NCI-H1105 (cell line): ENCODE results near the gene VPS9D1.

Experiments
- DNase-seq: peaks from one replicate; lab custom pipeline; 2025; lab: John Stamatoyannopoulos, UW

Gene VPS9D1, protein sequence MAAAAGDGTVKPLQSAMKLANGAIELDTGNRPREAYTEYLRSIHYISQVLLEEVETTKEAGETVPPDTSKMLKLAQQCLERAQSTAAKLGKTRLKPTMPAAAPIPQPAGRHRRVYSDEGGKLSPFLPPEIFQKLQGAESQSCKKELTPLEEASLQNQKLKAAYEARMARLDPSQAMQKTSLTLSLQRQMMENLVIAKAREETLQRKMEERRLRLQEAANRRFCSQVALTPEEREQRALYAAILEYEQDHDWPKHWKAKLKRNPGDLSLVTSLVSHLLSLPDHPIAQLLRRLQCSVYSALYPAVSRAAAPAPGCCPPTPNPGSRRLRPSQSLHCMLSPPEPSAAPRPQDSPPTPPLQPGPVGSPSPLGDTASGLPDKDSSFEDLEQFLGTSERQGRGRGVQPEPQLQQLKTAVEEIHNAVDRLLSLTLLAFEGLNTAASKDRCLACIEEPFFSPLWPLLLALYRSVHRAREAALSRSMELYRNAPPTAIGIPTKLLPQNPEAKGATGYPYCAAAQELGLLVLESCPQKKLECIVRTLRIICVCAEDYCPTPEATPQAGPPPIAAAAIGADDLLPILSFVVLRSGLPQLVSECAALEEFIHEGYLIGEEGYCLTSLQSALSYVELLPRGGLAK

DNA sequence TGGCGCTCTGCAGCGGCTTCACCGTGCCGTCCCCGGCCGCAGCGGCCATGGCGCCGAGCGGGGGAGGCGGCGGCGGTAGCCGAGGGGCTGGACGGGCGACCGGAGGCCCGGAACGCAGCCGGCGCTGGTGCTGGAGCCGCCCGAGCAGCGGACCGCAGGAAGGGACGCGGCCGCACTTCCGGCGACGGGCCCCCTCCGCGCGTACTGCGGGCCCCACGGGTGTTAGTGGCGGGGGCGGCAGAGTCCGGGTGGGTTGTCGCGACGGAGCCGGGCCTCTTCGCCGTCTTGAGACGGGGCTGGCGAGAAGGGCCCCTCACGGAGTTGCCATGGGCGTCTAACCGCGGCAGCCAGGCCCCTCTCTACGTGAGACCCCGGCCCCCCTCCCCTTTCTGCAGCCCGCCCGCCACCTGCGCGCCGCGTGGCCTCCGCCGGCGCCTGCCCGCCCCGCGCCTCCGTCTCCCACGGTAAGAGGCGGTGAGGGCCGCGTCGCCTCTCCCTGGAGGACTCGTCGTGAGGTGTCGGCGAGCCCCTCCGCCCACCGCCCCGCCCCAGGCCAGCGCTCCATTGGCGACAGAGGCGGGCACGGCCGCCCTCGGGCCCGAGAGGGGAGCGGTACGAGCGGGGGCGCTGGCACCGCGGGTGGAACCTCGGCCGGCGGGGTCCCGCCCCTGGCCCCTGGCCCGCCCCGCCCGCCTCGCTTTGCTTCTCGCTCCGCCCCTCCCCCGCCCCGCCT, at the start of gene VPS9D1, which contains the start of gene ZNF276:
Gene VPS9D1, minus strand, starts transcription at position 86 of the 733 bp plus-strand sequence. Its CDS starts 37 bp downstream, at position 49.
Gene ZNF276, plus strand, starts transcription at position 725 of the 733 bp plus-strand sequence. CDS start 104 bp downstream, outside the sequence.
- DNase-seq, result peak; percentile 55

DNA sequence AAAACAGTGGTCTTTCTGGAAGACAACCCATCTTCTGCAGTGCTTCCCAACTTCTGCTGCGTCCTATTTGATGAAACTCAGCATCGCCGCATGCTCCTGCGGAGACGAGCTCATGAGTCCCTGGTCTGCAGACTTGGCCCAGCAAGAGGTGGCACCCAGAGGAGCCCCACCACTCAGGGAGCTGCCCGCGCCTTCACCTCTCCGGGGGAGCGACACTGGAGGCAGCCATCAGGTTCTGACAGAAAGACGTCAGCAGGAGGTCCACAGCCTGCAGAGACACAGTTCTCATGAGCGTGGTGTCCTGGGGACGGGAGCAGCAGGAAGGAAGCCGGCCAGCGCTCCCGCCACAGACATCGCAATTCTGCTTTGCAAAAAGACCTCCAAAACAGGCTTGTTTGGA, 49.7 kb upstream of the VPS9D1 start:
- DNase-seq, result no peak

DNA sequence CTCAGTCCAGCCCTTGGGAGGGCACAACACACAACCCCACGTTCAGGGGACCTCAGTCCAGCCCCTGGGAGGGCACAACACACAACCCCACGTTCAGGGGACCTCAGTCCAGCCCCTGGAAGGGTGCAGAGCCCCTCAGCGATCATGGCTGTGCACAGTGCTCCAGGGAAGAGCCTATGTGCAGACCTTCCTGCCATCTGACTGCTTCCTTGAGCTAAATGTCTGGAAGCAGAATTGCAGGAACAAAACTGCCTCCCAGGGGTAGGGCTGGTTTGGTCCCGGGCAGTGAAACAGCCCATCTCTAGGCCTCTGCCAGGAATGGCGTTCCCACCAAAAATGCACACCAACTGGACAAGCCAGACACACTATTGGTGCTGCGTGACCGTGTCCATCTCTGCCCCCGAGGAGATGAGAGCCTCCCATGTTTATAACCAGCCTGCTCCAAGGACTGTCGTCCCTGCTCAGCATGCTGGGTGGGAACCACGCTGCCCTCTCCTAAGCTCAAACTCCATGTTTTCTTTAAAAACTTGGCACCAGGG, 44.7 kb upstream of the VPS9D1 start:
- DNase-seq, result no peak

DNA sequence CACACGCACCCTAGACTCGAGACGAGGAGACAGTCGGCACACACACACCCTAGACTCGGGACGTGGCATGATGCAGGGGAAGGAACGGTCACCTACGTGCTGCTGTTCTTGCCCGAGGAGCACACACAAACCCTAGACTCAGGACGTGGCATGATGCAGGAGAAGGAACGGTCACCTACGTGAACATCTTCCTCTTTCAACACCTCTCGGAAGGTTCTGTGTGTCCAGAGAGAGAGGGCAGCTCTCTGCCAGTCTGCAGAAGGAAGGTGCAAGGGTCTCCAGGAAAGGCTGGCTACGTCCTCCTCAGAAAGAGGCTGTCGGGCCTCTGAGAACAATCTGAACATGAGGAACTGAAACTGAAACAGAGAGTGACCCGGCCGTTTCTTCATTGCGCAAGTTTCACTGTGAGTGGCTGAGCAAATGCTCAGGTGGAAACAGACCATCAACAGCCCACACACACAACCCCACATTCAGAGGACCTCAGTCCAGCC, 44.1 kb upstream of the VPS9D1 start:
- no peak for DNase-seq

DNA sequence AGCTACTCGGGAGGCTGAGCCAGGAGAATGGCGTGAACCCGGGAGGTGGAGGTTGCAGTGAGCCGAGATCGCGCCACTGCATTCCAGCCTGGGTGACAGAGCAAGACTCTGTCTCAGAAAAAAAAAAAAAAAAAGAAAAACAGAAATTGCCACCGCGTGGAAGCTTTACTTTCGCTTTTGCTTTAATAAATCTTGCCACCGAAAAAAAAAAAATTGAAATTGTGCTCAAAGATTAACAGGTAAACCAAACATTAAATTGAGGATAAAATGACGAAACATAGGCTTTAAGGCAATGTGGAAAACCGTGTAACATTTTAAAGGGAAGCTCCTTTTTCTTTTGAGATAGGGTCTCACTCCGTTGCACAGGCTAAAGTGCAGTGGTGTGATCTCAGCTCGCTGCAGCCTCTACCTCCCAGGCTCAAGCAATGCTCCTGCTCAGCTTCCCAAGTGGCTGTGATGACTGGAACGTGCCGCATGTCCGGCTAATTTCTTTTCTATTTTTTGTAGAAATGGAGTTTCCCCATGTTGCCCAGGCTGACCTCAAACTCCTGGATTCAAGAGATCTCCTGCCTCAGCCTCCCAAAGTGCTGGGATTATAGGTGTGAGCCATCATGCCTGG, 40.7 kb upstream of the VPS9D1 start:
- no peak for DNase-seq

DNA sequence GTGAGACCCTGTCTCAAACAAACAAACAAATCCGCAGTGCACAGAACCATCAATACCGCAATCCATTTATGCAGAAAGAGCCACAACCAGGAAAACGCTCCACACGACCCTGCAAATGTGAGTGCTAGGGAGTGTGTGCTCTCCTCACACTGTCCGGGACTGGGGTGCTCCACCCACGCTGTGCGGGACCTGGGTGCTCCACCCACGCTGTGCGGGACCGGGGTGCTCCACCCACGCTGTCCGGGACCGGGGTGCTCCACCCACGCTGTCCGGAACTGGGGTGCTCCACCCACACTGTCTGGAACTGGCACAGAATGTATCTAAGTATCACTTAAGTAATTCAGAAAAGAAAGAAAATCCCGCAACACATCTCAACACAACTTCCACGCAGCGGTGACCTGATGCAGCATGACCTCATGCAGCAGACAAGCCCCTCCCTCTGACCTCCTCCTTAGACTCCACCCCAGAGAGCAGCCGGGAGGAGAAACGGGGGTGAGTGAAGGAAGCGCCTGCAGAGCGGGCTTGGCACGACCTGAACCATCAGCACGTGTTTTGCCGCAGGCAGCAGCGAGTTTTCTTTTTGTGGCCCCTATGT, 39.1 kb upstream of the VPS9D1 start:
- no peak for DNase-seq

DNA sequence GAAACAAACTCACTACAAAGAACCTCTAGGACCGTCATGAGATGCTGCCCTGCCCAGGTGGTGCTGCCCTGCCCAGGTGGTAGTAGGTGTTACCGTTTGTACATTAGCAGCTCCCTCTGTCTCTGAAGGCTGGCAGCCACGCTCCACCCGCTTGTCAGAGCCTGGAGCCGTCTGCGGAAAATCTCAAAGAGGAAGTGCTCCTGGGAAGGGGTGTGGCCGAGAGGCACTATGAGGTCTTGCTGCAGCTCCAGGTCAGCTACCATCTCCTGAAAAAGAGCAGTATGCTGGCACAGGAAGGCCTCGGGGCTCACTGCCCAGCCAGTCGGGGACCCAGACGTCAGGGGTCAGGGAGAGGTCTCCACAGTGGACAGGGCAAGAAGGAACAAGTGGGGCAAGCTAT, 28.9 kb upstream of the VPS9D1 start:
- no peak for DNase-seq

DNA sequence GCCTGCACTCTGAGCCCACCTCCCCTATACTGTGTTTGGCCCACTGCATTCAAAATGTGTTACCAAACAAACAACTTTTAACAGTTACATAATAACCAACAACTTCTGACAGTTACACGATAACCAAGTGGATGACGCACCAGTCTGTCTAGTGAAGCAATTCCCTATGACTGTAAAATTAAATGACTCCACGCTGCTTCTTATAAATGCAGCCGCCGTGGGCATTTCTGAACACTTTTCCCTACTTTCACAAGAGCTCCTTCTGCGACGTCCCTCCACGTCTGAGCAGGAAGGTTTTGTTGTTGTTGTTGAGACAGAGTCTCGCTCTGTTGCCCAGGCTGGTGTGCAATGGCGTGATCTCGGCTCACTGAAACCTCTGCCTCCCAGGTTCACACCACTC, 28.2 kb upstream of the VPS9D1 start:
- no peak for DNase-seq

DNA sequence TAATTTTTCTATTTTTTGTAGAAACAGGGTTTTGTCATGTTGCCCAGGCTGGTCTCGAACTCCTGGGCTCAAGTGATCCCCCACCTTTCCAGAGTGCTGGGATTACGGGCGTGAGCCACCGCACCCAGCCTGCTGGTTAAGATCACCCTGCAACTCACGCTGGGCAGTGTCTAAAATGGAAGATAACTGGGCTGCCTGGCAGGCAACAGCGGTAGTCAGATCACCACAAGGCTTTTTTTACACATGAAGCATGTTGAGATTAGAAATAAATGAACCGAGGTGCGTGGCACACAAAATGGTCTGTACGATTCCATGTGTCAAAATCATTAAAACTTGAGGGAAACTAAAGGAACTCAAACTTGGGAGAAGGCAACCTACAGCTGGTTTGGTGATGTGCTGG, 27.4 kb upstream of the VPS9D1 start:
- DNase-seq, result no peak

DNA sequence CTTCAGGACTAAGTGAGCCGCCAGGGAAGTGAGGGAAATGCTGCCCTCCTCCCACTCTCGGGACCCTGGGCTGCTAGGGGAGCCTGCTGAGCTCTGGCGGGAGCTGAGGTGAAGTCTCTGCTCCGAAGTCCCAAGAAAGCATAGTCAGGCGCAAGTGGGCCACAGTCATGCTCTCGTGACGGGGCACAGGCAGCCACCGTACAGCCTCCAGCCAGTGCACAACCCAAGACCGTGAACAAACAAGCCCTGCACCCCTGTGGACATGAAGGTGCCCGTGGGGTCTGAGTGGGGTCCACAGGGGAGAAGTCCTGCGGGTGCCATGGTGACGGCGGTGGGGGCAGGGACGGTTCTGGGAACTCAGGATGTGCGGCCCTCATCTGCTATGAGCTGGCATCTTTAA, 25.3 kb upstream of the VPS9D1 start:
- no peak for DNase-seq

DNA sequence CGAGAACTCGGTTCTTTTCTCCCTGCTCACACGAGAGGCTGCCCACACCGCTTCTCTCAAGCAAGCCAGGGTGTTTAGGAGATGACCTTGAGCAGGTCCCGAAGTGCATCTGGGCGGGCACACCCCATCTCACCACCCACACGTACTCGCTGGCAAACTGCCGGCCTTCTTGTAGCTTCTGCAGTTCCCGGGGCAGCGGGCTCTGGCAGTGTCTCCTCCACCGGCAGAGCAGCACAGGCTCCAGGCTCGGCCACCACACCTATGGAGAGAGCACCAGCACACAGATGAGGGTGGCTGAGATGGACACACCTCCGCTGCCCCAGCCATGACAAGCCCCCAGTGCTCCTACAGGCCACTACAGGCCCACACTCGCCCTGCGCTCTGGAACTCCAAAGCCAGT, 24.1 kb upstream of the VPS9D1 start:
- no peak for DNase-seq

DNA sequence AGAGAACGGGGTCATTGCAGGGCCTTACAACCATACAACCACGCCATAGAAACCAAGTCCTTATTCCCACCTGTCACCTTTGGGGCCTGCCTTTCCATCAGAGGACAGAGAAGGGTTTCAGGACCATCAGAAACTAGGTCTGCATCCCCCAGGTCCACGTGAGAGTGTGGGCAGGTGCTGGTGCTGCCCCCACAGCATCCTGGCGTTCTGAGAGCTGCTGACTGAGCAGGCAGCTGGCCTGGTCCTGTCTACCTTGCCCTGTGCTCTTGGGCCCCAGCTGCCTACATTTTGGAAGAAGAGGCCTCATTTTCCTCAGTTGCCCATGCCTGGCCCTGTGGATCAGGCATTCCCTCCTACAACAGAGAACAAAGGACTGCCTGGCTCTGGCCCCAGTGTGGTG, 22.2 kb upstream of the VPS9D1 start:
- DNase-seq, result no peak

DNA sequence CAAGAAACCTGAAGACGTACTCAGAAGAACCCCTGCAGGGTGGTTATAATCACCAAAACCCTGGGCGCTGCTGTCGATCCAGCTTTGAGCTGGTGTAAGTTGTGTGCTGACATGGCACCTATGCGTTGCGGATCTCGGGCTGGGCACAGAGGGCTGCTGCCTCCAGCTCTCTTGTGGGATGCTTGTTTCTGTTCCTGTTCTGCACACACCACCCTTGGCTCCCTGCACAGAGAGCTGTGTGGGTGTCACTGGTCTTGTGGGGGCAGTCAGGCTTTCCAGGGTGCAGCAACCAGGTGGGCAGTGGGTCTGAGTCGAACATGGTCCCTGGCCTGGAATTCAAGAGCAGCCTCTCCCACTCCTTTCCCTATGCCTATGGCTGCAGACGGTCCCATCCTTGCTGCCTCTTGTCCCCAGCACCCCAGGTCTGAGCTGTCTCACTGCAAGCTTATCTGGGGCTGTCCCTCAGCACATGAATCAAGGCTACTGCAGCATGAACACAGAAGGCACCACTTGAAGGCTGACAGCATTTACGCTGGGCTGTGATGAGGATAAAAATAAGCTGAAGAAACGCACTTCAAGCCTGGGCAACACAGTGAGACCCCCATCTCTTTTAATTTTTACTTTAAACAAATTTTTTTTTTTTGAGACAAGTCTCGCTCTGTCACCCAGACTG, 20.8 kb upstream of the VPS9D1 start:
- DNase-seq, result no peak

DNA sequence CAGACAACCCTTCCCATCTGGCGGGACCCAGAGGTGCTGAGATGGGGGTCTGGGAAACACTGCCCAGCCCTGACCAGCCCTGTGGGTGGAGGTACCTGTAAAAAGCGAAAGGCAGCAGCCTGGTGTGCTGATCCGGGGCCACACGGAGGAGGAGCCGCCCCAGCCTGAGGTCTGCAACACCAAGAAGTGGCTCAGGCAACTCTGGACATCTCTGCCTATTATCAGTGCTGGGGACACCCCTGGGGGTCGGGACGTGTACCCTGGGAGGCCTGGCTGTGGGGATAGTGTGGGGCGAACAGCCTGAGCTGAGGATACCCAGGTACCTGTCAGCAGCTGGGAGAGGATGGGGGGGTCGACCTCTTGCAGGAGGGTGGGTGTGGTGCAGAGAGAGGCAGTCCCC, 18.7 kb upstream of the VPS9D1 start:
- DNase-seq, result no peak

DNA sequence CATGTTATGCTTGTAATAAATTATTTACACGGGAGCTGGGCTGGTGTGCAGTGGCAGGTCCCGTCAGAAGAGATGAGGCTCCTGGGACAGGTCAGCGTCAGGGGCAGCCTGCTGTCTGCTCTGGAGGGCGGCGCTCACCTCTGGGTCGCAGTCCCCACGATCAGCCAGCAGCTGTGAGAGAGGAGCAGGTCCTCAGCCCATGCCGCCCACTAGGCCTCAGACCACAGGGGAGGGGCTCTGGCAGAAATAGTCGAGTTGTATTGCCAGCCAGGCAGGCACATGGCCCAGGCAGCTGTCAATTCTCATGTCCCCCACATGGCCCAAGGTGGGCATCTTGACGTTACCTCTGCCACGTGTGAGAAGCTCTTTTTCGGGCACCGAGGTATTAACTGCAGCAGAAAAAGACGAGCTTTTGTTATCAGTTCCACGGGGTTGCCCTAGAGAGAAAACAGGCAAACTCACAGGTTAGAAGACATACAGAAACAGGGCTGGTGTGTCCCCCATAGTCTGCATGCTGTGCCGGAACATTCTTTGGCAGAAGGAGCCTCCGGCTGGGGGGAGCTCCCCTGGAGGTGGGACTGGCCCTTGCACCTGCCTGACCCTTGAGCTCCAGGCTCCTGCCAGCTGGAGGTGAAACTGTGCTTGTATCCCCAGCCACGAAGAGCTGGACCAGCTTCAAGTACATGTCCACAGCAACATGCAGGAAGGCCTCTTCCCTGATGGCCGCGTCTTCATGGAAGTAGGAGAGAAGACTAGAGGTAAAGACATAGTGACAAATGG, 18.0 kb upstream of the VPS9D1 start:
- no peak for DNase-seq

DNA sequence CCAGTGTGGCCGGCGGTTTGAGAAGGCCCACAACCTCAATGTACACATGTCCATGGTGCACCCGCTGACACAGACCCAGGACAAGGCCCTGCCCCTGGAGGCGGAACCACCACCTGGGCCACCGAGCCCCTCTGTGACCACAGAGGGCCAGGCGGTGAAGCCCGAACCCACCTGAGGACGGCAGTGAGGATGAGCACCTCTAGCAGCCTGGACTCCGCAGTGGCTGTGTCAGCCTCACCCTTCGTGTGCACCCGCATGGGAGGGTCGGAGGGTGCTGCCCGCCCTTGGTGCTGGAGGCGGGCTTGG, 17.3 kb upstream of the VPS9D1 start:
- no peak for DNase-seq

DNA sequence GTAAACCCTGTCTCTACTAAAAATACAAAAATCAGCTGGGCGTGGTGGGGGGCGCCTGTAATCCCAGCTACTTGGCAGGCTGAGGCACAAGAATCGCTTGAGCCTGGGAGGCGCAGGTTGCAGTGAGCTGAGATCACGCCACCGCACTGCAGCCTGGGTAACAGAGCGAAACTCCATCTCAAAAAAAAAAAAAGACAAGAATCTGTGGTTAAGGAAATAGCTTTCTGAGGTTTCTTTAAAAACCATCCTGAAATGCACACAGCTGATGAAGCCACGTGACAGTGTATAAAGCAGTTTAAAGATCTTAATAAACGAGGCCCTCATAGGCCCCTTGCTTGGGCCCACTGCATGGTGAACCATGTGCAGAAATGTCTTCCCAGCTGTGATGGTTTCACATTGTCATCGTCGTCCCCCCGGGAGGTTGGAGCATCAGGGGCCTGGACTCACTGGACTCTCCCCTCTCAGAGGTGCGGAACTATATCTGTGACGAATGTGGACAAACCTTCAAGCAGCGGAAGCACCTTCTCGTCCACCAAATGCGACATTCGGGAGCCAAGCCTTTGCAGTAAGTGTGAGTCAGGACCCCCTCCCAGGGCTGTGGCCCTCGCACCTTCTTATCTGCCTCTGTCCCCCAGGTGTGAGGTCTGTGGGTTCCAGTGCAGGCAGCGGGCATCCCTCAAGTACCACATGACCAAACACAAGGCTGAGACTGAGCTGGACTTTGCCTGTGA, 16.8 kb upstream of the VPS9D1 start:
- DNase-seq, result no peak

DNA sequence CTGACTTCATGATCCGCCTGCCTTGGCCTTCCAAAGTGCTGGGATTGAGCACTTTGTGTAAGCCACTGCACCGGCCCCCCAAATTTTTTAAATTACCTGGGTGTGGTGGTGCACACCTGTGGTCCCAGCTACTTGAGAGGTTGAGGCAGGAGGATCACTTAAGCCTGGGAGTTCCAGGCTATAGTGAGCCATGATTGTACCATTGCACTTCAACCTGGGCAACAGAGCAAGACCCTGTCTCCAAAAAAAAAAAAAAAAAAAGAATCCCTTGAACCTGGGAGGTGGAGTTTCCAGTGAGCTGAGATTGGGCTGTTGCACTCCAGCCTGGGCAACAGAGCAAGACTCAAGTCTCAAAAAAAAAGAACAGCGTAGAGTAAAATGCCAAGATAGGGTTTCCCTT, 15.9 kb upstream of the VPS9D1 start:
- DNase-seq, result no peak

DNA sequence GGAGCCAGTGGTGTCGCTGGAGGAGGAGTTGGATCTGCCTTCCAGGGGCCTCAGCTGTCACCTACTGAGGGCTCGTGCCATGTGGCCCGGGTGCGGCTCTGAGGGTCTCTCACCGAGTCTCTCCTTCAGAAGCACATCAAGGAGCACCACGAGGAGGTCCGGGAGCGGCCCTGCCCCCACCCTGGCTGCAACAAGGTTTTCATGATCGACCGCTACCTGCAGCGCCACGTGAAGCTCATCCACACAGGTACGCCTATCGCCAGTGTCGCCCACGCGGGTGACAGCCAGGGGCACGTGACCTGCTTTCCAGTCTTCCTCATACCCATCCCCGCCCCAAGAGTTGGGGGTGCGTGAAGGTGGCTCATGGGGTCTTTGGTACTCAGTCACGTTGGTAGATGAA, 13.1 kb upstream of the VPS9D1 start:
- DNase-seq, result no peak

DNA sequence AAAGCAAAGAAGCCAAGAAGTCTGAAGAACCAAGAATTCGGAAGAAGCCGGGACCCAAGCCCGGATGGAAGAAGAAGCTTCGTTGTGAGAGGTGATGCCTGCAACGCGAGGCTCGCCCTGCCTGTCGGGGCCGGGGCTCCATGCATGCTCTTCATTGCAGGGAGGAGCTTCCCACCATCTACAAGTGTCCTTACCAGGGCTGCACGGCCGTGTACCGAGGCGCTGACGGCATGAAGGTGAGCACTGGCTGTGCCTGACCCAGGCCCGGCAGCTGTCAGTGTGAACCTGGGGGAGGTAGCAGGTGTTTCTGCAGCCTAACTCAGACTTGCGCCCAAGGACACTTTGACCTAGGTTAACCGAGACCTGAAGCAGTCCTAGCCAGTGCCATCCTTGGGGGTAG, 12.6 kb upstream of the VPS9D1 start:
- no peak for DNase-seq
